Heart right ventricle (tissue), 16 donors: ENCODE results near the gene ZNF341. TPM values are rescaled to one million over a fixed set of nuclear protein-coding genes. Genes with fewer than 3 reads are reported as not detected.
"Not testable (repeated sequence)": the region's sequence is repeated elsewhere in the genome, so short reads cannot be mapped to it uniquely, and the experiment has no call there.

Experiments used
- ATAC-seq, 8 donors: fragments of 200-7000 bp; cut with Tn5 transposase; one replicate each; pipeline ENCODE4 v1.9.1; 2020; ENCODE audit warnings: mild to moderate bottlenecking in 8 of 8, moderate library complexity in 8 of 8, moderate number of reproducible peaks in 1 of 8
- DNase-seq, 2 donors: peaks; one replicate each; pipeline ENCODE4 v3.0.0-alpha.2; 2020
- H3K27ac ChIP-seq, 10 donors: fragments of 200-600 bp; sonication (generic) in 2 of 10; one replicate each; pipeline versions ENCODE4 v1.5.0 to v1.8.0; 2020 to 2022; ENCODE audit warnings: mild to moderate bottlenecking in 3 of 10
- H3K27me3 ChIP-seq, 7 donors: fragments of 200-600 bp; one replicate each; pipeline ENCODE4 v1.8.0; 2021 to 2022; ENCODE audit warnings: mild to moderate bottlenecking in 2 of 7
- H3K36me3 ChIP-seq, 9 donors: fragments of 200-600 bp; sonication (generic) in 1 of 9; one replicate each; pipeline versions ENCODE4 v1.5.0 to v1.8.0; 2020 to 2022; ENCODE audit warnings: mild to moderate bottlenecking in 2 of 9
- H3K4me1 ChIP-seq, 9 donors: fragments of 200-600 bp; sonication (generic) in 1 of 9; one replicate each; pipeline versions ENCODE4 v1.5.0 to v1.8.0; 2020 to 2022; ENCODE audit warnings: mild to moderate bottlenecking in 4 of 9
- H3K4me3 ChIP-seq, 10 donors: fragments of 200-600 bp; sonication (generic) in 2 of 10; one replicate each; pipeline versions ENCODE4 v1.5.0 to v1.8.0; 2020 to 2022; ENCODE audit warnings: mild to moderate bottlenecking in 7 of 10, moderate library complexity in 2 of 10
- H3K9me3 ChIP-seq, 11 donors: fragments of 200-600 bp in 10 of 11; sonication (generic) in 2 of 11; one replicate each; pipeline versions ENCODE4 v1.5.0 to v1.8.0; 2013 to 2022; ENCODE audit warnings: mild to moderate bottlenecking in 2 of 11, control low read depth in 1 of 11, moderate library complexity in 1 of 11
- WGBS, 2 donors: extraction: QIAGEN DNeasy Blood & Tissue Kit; methylation state at CpG; one replicate each; pipeline ENCODE4 v1.1.7; 2013; ENCODE audit warnings: inconsistent platforms in 1 of 2; 5-methylcytosine and 5-hydroxymethylcytosine counted together
- intact Hi-C, 10 donors: fragments of 100-400 bp; cut with DNase I; formaldehyde crosslinking; loops; one replicate each; pipeline versions ENCODE4 v1.11.1 to v1.14.2; 2022
- polyA plus RNA-seq, 2 donors: library from polyadenylated mRNA; stranded (reverse); fragments of 200-250 nt; gene quantifications; one replicate each; pipeline ENCODE4 v1.2.3, GENCODE V29; 2013
- total RNA-seq, 10 donors: library from RNA; stranded (reverse); fragmentation: NEBNext Ultra II Directional in 3 of 10; extraction: Animal tissue kit (Norgen Biotek cat#: 25700) in 3 of 10; gene quantifications; one replicate each; pipeline versions ENCODE4 v1.2.1 to v1.2.4, GENCODE V29; 2021 to 2023
- TF ChIP-seq, protein P1 (sequence below), 9 donors: fragments of 200-600 bp; sonication (generic) in 2 of 9; IDR thresholded peaks; one replicate each; pipeline versions ENCODE4 v1.5.0 to v1.8.0; 2021 to 2022; ENCODE audit warnings: antibody characterized with exemption in 9 of 9, mild to moderate bottlenecking in 5 of 9, moderate library complexity in 1 of 9
- donor health status: Arrhythmogenic right ventricular cardiomyopathy.
- donor health status: ischemic (EF 13 %, LVEDD 7.1; RV severe dilation, severe dysfunction).
- donor health status: healthy with polysubstance abuse.
- donor health status: DM: no; HTN: yes; CAD: no.
- donor health status: DM: no; HTN: no; CAD: no.
- donor health status: ischemic (EF 25% LVEDD 6.9; RV normal size, moderate dysfunction).
- donor health status: ischemic (EF 25% LVEDD 5.7; RV mildly dilated, moderate dysfunction).
- donor health status: healthy.
- donor health status: DM: yes; HTN: yes; CAD: no.
- donor health status: Ischemic cardiomyopathy.
- donor health status: ischemic (EF 35%, LVEDD 5.7; RV mildly dilated, moderate dysfunction).
- donor health status: nonischemic (EF 11% LVEDD 7.7; RV severe dilation, severe dysfunction).
- donor health status: DM: yes; HTN: yes; CAD: no.
- donor health status: PGD.
- donor health status: ischemic (EF 29% LVEDD 5.4; RV normal size, mild dysfunction).
- donor health status: nonischemic (EF 23%, LVEDD 6.1; RV moderate dilation, normal function).

Gene ZNF341
- total and polyA plus RNA-seq, 12 donors: 0.85 to 3.7 (median 1.7) TPM

DNA sequence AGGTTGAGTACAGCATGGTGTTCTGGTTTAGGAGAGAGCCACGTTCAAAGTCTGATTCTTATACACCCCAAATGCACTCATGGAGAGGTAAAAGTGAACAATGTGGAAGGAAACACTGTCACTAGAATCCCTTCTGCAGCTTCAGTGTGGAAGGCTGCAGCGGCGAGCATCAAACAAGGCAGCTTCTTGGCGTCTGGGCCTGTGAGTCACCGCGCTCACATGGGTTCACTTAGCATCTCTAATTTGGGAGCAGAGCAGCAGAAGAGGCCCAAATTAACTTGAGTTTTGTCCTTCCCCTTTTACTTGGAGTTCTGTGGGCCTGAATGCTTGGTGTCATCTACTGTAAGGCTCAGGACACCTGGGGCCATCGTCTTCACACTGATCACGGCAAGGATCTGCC is 34.7 kb upstream of the ZNF341 start:
- Histone ChIP-seq H3K36me3 (no peaks in the 10 kb centered on the region), H3K4me3 (no peak overlapping the region), H3K27ac (peak overlapping the region in 3 of 10 donors; percentile 16 to 50 (median 47)), H3K9me3 (no peaks in the 10 kb centered on the region), H3K4me1 (peaks cover 0 to 31% (median 10%) of the 10 kb centered on the region in 9 donors), H3K27me3 (no peaks in the 10 kb centered on the region)
- ATAC-seq (peak; percentile 35 to 82 (median 77)), DNase-seq (peak in 1 of 2 donors; percentile 43)
- intact Hi-C loops: no loop called here
- 73% methylated on average over 8 of the region's 8 CpGs for WGBS, 2 donors
- TF ChIP-seq, protein P1, sequence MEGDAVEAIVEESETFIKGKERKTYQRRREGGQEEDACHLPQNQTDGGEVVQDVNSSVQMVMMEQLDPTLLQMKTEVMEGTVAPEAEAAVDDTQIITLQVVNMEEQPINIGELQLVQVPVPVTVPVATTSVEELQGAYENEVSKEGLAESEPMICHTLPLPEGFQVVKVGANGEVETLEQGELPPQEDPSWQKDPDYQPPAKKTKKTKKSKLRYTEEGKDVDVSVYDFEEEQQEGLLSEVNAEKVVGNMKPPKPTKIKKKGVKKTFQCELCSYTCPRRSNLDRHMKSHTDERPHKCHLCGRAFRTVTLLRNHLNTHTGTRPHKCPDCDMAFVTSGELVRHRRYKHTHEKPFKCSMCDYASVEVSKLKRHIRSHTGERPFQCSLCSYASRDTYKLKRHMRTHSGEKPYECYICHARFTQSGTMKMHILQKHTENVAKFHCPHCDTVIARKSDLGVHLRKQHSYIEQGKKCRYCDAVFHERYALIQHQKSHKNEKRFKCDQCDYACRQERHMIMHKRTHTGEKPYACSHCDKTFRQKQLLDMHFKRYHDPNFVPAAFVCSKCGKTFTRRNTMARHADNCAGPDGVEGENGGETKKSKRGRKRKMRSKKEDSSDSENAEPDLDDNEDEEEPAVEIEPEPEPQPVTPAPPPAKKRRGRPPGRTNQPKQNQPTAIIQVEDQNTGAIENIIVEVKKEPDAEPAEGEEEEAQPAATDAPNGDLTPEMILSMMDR (IDR thresholded peaks at IDR 0.05): no peak

DNA sequence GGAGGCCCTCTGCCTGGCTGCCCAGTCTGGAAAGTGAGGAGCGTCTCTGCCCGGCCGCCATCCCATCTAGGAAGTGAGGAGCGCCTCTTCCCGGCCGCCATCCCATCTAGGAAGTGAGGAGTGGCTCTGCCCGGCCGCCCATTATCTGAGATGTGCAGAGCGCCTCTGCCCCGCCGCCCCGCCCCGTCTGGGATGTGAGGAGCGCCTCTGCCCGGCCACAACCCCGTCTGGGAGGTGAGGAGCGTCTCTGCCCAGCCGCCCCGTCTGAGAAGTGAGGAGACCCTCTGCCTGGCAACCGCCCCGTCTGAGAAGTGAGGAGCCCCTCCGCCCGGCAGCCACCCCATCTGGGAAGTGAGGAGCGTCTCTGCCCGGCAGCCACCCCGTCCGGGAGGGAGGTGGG is 32.8 kb upstream of the ZNF341 start:
- H3K4me3 ChIP-seq, ATAC-seq, intact Hi-C loops, H3K9me3 ChIP-seq, DNase-seq, H3K27ac ChIP-seq, H3K27me3 ChIP-seq, H3K36me3 ChIP-seq: not testable (repeated sequence)
- peaks cover 0 to 35% (median 8%) of the 10 kb centered on the region in 9 donors for H3K4me1 ChIP-seq
- WGBS, 2 donors: 94 to 97% methylated on average over 6 to 19 of the region's 27 CpGs

GRCh38 chr20:33700696-33701441 is 30.9 kb upstream of the ZNF341 start:
- H3K4me3 ChIP-seq, ATAC-seq, H3K27ac ChIP-seq, DNase-seq, H3K27me3 ChIP-seq, intact Hi-C loops, H3K9me3 ChIP-seq: not testable (repeated sequence)
- 92 to 96% methylated on average over 35 to 45 of the region's 45 CpGs for WGBS, 2 donors
- Histone ChIP-seq H3K4me1 (peaks cover 0 to 27% (median 6%) of the 10 kb centered on the region in 9 donors), H3K36me3 (peaks cover 0 to 19% (median 0%) of the 10 kb centered on the region in 9 donors)

DNA sequence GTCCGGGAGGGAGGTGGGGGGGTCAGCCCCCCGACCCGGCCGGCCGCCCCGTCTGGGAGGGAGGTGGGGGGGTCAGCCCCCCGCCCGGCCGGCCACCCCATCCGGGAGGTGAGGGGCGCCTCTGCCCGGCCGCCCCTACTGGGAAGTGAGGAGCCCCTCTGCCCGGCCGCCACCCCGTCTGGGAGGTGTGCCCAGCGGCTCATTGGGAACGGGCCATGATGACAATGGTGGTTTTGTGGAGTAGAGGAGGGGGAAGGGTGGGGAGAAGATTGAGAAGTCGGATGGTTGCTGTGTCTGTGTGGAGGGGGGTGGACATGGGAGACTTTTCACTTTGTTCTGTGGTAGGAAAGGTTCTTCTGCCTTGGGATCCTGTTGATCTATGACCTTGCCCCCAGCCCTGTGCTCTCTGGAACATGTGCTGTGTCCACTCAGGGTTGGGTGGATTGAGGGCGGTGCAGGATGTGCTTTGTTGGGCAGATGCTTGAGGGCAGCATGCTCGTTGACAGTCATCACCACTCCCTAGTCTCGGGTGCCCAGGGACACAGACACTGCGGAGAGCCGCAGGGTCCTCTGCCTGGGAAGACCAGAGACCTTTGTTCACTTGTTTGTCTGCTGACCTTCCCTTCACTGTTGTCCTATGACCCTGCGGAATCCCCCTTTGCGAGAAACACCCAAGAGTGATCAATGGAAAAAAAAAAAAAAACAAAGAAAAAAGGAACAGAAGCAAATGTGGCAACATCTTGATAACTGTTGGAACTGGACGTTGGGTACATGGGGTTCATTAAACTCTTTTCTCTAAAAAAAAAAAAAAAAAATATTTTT is 30.0 kb upstream of the ZNF341 start:
- Histone ChIP-seq H3K27ac (no peak overlapping the region), H3K9me3 (no peaks in the 10 kb centered on the region), H3K36me3 (peaks cover 0 to 29% (median 0%) of the 10 kb centered on the region in 9 donors), H3K4me1 (peaks cover 0 to 20% (median 4%) of the 10 kb centered on the region in 9 donors), H3K4me3 (no peak overlapping the region), H3K27me3 (no peaks in the 10 kb centered on the region)
- intact Hi-C loops: no loop called here
- ATAC-seq: no peak
- DNase-seq: no peak
- WGBS, 2 donors: 87 to 91% methylated on average over 19 to 23 of the region's 27 CpGs
- TF ChIP-seq, protein P1 (IDR thresholded peaks at IDR 0.05): no peak

- Histone ChIP-seq H3K36me3 (peaks cover 0 to 39% (median 6%) of the 10 kb centered on the region in 9 donors), H3K27me3 (no peaks in the 10 kb centered on the region), H3K27ac (no peak overlapping the region), H3K4me1 (peaks cover 0 to 12% (median 0%) of the 10 kb centered on the region in 9 donors), H3K4me3 (no peak overlapping the region), H3K9me3 (no peaks in the 10 kb centered on the region)
- ATAC-seq (peak; percentile 52 to 98 (median 90)), DNase-seq (peak; percentile 68 to 70)
- intact Hi-C loops: no loop called here
- WGBS, 2 donors: 31 to 38% methylated on average over 5 of the region's 5 CpGs
- TF ChIP-seq, protein P1 (IDR thresholded peaks at IDR 0.05): no peak
Measured at GRCh38 chr20:33702861-33703260, 28.9 kb upstream of the ZNF341 start.
